Dedifferentiated amniotic fluid mesenchymal stem cell (primary cell): ENCODE results near the gene PCBP3.
A peak's percentile ranks its signal among the peaks of the same experiment; 100 is the strongest.

Experiments
- DNase-seq: peaks from one replicate; pipeline ENCODE4 v3.0.0-alpha.2; 2016; ENCODE audit errors: extremely low spot score

Gene PCBP3

GRCh38 chr21:45861156-45861870 is 217.8 kb downstream of the PCBP3 start:
- DNase-seq: no peak

- no peak for DNase-seq
Observed at GRCh38 chr21:45862543-45863207, 219.2 kb downstream of the PCBP3 start.

DNA sequence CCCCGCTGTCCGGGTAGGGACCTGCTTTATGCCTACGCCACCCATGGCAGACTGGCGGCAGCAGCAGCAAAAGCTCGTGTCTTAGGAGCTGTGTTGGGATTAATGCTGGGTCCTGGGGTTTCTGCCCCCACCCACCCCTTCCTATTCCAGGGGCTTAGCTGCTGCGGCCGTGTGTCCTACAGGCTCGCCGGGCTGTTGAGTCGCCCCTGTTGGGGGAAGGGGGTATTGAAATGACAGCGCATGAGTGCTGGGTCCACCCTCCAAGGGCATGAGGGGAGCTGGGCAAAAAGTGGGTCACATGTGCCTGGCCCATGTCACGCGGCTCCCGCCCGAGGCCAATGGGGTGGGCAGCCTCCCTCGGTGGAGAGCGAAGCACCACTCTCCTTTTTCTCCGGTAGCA is 219.7 kb downstream of the PCBP3 start:
- DNase-seq: no peak

GRCh38 chr21:45863751-45864150 is 220.2 kb downstream of the PCBP3 start:
- DNase-seq: no peak

GRCh38 chr21:45864436-45864835 is 220.9 kb downstream of the PCBP3 start:
- no peak for DNase-seq

GRCh38 chr21:45865106-45865835 is 221.7 kb downstream of the PCBP3 start:
- peak; percentile 21 for DNase-seq

- DNase-seq: no peak
Observed at GRCh38 chr21:45866551-45866950, 223.0 kb downstream of the PCBP3 start.

- no peak for DNase-seq
Observed at GRCh38 chr21:45867041-45867666, 223.6 kb downstream of the PCBP3 start.

DNA sequence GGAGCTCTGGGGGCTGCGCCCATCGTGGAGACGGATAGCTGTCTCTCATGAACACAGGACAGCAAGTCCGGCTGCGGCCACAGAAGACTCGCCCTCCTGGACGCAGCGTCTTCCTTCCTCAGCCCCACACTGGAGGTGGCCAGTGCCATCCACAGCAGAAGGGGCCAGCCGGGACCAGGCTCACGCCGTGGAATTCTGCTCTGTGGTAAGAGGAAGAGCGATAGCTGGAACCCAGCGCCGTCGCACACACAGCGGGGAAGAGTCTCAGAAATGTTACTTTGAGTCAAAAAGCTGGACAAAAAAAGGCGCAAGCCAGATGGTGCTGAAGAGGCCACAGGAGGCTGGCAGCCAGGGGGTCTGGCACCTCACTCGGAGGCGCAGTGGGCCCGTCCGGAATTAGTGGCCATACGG is 224.2 kb downstream of the PCBP3 start:
- no peak for DNase-seq

DNA sequence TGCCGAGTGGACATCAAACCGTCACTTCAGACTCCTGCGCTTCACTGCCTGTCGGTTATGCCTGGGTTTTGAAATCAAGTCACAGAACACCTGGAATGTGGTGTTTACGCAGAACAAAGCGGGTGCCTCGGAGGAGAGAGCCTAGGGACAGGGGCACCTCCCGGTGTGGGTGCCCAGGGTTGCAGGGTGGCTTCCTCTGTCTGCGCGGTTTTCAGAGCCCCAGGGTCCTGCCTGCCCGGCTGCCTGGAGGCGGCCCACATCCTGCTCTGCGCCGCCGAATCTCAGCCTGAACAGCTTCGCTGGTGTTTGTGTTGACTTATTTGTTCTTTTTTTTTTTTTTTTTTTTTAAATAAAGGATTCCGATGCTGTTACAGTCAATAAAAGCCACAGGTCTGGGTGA is 224.6 kb downstream of the PCBP3 start:
- DNase-seq: no peak

DNA sequence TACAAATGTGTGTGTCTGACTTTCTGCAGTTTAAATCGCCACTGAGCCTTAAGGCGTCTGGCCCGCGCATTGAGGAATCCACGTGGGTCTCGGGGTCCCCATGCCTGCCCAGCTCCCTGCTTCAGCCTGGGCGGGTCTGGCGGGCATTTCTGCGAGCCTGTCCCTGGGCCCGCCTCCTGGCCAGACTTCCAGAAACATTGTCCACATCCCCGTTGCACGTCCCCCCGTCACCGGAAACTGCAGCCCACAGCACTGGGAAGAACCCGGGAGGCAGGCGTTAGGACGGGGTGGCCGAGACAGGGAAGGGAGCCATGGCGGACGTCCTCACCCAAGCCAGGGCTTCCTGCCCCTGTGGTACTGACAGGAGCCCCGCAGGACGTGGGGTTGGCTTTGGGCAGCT is 225.0 kb downstream of the PCBP3 start:
- no peak for DNase-seq

- DNase-seq: no peak
Observed at GRCh38 chr21:45869121-45870007, 225.8 kb downstream of the PCBP3 start.

GRCh38 chr21:45870421-45870820 is 226.9 kb downstream of the PCBP3 start:
- no peak for DNase-seq

- no peak for DNase-seq
Observed at GRCh38 chr21:45870851-45871615, 227.5 kb downstream of the PCBP3 start.

- no peak for DNase-seq
Observed at GRCh38 chr21:45871616-45872236, 228.2 kb downstream of the PCBP3 start.

DNA sequence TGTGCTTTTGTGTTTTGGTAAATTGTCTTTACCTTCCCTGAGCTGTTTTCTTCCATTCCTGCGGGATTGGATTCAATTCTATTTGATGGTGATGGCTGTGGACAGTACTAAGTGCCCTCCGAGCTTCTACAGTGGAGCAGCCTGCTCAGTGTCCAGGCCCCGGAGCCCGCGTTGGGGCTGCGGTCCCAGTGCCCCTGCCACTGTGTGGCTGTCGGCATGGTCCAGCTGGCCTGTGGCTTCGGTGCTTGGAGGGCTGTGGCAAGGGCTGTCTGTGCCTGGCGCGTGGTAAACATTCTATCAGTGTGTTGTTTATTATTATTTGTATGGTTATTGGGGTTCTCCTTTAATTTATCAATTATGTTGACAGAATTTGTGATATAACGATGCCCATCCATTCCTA is 228.9 kb downstream of the PCBP3 start:
- no peak for DNase-seq

DNA sequence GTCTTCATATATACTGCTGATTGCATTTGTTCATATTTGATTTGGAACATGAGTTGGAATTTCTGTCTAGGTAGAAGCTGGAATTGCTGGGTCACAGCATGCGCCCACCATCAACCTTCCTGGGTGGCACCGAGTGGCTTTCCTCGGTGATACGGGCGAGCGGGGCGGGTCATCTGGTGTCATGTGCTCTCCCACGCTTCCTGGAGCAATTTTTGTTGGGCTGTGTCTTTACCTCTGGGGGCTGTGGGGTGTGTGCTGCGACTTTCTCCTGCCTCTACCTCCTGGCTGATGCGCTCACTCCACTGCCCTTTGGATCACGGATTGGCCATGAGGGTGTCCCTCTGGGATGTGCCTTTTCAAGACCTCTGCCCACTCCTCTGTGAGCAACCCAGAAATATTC is 229.4 kb downstream of the PCBP3 start:
- DNase-seq: no peak

DNA sequence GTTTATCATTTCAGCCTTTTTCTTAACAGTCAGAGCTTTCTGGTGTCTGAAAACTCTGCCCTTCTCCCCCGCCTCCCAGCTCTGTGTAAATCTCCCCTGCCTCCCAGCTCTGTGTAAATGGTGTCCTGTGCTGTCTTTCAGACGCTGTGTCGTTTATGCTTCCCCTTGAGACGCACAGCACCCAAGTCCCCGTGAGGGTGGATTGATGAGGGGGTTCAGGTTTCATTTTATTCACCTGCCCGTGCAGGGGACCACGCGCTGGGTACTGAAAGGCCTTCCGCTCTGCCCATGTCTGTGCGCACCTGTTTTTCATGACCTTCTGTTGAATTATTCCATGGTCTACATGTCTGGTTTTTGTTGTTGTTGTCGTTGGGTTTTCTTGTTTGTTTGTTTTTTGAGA is 229.9 kb downstream of the PCBP3 start:
- DNase-seq: no peak

- no peak for DNase-seq
Observed at GRCh38 chr21:45873866-45874265, 230.3 kb downstream of the PCBP3 start.

GRCh38 chr21:45874716-45875415 is 231.3 kb downstream of the PCBP3 start:
- DNase-seq: peak; percentile 83
